Keratinocyte (primary cell): ENCODE results near the gene SCAND1.

ENCODE experiments used
- EZH2 ChIP-seq: IDR thresholded peaks from one replicate; pipeline ENCODE4 v1.6.1; 2012; ENCODE audit warnings: inconsistent platforms, mild to moderate bottlenecking, low read length, moderate library complexity
- TF ChIP-seq, protein P1 (sequence below), 3 experiments: IDR thresholded peaks in 1 of 3; conservative IDR thresholded peaks in 1 of 3; optimal IDR thresholded peaks in 1 of 3; 2 replicates in 2 of 3; 3 replicates in 1 of 3; pipeline versions ENCODE3 to v1.5.1; 2011; ENCODE audit warnings: low read length in 3 of 3, mild to moderate bottlenecking in 3 of 3, moderate library complexity in 2 of 3, control low read depth in 1 of 3, inconsistent platforms in 1 of 3; ENCODE audit not compliant: insufficient read depth in 2 of 3; ENCODE audit errors: extremely low read depth in 1 of 3

DNA sequence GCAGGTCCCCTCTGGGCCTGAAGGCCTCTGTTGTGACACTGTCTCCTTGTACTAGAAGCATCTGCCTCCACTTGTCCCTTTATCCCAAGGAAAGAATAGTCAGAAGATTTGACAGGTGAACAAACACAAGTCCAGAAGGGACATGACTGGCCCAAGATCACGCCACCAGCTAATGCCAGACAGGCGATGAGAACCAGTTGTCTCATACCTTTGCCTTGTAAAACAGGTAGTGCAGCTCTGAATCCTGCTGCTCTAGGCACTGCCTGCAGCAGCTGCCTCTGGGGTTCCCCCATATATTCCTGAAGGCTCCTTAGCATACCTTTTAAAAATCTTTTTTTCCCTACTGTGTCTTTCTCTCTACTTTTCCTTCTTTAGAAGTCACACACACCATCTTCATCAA lies 25.0 kb downstream of the SCAND1 start:
- TF ChIP-seq, protein P1, sequence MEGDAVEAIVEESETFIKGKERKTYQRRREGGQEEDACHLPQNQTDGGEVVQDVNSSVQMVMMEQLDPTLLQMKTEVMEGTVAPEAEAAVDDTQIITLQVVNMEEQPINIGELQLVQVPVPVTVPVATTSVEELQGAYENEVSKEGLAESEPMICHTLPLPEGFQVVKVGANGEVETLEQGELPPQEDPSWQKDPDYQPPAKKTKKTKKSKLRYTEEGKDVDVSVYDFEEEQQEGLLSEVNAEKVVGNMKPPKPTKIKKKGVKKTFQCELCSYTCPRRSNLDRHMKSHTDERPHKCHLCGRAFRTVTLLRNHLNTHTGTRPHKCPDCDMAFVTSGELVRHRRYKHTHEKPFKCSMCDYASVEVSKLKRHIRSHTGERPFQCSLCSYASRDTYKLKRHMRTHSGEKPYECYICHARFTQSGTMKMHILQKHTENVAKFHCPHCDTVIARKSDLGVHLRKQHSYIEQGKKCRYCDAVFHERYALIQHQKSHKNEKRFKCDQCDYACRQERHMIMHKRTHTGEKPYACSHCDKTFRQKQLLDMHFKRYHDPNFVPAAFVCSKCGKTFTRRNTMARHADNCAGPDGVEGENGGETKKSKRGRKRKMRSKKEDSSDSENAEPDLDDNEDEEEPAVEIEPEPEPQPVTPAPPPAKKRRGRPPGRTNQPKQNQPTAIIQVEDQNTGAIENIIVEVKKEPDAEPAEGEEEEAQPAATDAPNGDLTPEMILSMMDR (optimal IDR thresholded peaks at IDR 0.05 in 1 of 3, IDR thresholded peaks at IDR 0.05 in 1 of 3, conservative IDR thresholded peaks at IDR 0.05 in 1 of 3; ENCODE audit: extremely low read depth in 1 of 3, insufficient read depth in 2 of 3, low read length in 3 of 3), result no peak
- no peak for TF ChIP-seq EZH2
